H4 (cell line): Measurements from ENCODE around the gene RASL11B. TPM values are rescaled to one million over a fixed set of nuclear protein-coding genes. Genes with fewer than 3 reads are reported as not detected.

ENCODE experiments used
- DNase-seq: peaks from one replicate; pipeline ENCODE4 v3.0.0-alpha.2; 2015; ENCODE audit warnings: low spot score
- total RNA-seq: library from RNA; depleted of rRNA; stranded (reverse); fragments of >200 nt; shearing (Covaris generic); gene quantifications from 2 replicates; pipeline ENCODE4 v1.2.3, GENCODE V29; 2014

The RASL11B gene
- total RNA-seq, 1 experiment from 2014 or later: 0.60 TPM

DNA sequence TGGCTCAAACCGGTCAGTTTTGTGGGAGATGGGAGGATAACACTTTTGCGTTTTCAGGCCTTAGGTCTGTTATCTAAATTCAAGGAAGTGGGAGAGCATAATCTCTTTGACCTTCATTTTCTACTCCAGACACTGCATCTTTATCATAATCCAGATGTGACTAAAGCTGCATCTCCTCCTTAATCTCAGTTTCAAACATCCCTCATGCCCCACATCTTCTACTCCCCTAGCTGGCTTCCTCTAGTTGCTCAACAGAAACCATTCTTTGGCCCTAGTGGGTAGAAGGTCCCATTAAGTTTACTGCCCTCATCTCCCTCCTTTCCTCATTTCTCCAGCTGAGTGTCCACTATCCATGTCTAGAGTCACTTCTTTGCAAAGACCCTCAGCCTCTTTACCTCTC, 18.8 kb upstream of the RASL11B start:
- no peak for DNase-seq

DNA sequence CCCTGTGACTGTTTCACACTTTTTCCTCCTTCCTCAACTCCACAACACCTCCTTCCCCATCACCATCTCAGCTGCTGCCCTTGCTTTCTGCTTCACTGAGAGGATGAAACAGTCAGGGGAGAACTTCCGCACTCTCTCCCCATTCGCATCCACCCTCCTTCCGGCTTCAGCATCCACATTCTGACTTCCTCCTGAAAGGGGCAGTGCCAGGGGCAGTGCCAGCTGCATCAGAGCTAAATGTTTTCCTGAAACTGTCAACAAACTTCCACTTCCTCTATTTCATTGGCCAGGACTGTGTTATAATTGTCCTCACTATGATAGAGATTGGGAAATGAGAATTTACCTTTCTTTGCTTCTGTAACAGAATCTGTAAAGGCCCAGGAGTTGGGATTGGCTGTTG, 18.2 kb upstream of the RASL11B start:
- DNase-seq: no peak

DNA sequence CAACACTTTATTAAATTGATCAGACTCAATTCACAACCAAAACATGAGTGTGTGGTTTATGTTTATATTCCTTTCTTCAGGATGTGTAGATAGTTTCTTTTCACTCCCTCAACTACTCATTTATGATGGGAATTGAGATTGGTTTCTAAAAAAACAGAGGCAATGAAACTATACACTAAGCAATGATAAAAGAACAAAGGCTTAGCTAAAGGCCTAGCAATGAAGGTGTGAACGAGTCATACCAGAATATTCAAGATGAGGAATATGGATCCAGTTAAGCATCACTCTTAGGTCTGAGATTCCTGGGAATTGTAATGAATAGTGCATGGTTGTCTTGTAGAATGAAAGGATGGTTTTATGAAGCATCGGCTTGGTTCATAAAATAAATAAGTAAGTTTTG, 17.5 kb upstream of the RASL11B start:
- DNase-seq: no peak

DNA sequence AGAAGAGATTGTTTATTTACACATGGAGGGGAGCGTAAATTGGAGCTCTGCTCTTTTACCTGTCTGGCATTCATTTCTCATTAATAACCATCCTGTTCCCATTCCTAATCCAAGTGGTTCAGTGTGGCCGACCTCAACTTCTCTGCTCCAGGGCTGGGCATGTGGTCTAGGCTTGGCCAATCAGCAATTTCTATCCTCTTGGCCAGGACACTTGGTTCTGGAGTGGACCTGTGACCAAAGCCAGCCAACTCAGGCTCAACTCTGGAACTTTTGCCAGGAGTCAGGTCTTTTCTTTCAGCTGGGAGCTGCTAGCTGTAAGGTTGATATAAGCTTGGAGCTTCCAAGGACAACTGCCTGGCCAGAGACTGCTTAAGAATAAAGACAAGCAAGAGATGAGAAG, 15.6 kb upstream of the RASL11B start:
- DNase-seq: no peak

DNA sequence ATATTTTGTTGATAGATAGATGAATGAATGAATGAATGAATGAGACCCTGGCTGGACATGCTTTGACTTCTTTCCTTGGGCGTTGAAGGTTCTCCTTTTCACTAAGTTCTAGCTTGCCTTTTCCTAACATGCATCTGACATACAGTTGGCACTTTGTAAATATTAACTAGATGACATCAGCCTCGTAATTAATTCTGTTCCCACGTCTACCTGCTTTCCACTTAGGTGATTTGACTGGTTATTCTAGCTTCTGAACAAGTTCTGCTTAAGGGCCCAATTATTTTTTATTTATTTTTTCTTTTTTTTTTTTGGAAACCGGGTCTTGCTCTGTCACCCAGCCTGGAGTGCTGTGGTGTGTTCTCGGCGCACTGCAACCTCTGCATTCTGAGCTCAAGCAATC, 13.9 kb upstream of the RASL11B start:
- DNase-seq: no peak

DNA sequence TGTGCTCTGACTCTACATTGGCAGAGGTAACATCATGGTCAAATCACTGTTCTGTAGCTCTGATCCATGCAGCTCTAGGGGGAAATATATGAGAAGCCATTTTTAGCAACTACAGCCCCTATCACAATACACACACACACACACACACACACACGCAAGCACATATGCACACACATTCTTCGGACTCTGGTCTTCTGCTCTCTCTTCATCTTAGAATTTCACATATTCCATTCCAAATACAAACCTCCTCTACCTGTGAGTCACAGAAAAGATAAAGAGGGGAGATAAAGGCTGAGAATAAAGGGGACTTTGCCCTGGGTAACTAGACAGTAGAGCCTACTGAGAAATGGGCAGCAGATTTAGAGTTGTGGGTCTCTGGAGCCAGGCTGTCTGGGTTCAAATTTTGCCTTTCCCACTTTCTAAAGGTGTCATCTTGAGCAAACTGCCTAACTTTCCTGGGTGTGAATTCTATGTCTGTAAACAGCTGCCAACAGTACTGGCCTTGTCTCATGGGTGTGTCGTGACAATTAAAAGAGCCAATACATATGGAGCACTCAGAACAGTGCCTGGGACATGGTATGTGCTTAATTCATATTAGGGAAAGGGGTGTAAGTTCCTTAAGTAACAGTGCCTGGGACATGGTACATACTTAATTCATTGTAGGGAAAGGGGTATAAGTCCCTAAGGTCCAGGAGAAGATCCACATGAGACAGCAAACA, 11.6 kb upstream of the RASL11B start:
- no peak for DNase-seq

DNA sequence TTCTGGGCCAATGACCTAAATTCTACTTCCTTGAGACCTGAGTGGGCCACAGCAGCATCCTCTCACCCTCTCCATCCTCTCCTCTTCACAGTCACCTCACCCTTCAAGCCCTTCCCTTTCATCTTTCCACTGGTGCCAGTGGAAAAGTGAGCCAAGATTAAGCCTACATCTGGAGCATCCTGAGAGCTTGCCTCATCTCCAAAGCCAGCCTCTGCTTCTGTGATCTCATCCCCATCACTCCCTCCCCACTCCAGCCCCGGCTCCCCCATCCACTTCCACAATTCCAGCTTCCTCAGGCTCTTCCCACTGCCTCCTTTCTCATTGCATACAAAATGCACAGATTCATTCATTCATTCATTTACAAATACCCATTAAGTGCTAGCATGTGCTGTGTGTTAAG, 10.1 kb upstream of the RASL11B start:
- DNase-seq: no peak

DNA sequence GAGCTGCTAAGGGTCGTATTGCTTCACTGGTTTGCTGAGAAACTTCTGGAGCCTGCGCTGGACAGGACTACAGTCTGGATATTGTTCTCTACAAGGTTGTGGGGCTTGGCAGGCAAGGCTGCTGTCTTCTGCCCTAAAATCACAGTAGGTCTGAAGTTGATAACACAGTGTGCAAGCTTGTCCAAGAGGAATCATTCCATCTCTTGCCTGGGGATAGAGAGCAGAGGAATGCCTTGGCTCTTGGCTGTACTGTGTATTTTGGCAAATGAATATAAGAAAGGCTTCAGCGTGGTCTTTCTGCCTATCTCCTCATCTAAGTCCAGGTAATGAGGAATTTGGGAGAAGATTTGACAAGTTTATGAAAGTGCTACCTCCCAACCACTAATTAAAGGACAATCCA, 9.4 kb upstream of the RASL11B start:
- DNase-seq: no peak

DNA sequence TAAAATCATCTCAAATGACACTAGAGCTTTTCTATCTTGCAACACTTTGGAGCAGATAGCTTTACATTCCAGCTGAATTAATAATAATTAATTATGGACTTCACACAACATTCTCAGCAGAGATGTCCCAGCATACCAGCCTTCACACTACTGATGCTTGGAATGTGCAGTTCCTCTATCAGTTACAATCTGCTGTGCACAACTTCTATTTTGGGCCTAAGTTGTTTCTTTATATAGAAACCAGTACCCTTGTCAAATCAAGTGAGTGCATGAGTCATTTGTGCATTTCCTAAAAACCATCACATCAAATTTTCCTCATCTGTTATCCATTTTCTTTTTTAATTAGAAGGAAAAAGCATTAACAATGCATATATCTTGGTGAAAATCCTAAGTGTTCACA, 8.8 kb upstream of the RASL11B start:
- DNase-seq: no peak

DNA sequence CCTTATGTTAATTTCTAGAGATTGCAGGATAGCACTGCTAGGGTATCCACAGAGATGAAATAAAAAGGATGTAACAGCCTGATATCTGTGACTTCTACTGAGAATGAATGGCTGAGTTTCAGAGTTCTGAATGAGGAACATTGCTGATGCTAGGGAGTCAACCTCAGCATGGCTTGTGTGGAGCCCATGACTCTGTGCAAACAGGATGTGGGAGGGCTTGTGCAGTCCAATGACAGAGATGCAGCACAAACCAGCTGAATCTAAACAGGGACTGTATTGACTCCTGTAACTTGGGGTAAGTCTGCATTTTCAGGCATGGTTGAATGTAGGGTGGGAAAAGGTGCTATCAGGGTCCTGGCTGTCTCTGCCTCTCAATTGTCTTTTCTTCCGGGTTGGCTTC, 5.3 kb upstream of the RASL11B start:
- no peak for DNase-seq

DNA sequence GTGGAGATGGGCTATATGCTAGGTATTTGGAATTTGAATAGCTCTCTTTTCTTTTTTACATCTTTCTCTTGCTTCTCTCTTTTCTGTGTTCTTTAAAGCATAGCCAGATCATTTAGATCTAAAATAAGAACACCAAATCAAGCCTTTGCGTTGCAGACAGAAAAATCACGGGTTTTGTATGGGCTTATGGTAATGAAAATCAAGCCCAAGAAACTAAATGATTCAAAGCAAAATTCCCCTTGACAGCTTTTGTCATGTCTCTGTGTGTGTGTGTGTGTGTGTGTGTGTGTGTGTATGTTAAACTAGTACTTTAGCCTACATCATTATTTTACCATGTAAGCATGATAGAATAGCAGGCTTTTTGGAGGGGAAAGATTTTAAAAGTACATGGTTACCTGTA, 1.8 kb upstream of the RASL11B start:
- DNase-seq: no peak

DNA sequence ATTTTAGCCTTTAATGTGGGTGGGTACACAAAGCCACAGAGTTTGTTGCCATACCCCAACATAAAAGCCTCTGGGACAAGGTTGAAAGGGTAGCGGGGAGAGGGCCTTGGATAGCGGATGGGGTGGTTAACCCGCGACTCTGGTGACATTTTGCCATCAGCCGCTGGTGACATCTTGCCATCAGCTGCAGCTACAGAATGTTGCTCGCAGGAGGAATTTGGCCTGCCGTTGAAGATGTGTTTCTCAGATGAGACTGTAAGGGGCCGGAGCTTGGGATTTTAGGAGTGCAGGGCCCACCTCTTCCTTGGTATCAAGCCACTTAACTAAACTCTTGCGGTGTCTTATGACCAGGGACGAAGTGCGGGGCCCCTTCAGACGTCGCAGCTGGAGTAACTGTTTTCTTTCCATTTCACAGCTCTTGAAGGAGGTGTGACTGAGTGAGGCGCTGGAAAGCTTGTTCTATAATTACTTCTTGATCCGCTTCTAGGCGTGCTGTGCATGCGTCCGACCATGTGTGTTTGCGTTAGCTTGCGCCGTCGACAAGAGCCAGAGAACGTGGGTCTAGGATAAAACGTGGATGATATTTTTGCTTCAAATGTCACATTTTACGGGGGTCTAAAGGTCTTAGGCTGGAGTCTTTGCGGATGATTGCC, 820 bp upstream of the RASL11B start:
- DNase-seq: no peak

DNA sequence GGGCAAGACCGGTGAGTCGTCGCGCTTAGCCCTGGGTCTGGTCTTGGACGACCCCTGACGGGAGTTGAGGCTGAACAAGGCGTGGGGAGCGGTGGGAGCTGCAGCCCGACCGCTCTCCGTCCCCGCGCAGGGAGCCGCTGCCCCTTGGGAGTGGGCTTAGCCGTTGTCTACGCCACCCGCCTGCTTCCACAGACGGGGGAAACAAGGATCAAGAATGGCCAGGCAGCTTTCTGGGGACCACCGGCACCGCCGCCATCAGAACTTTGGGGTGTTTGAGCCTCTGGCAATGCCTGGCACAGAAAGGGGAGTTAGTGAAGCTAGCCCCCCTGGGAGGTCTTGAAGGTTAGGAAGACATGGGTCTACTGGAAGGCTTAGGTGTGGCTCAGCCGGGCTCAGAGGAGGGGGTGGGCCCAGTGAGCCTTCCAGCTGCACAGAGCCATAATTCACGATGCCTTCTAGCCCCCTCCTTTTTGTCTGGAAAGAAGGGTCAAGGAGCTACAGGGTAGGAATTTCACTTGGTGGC, 583 bp downstream of the RASL11B start:
- no peak for DNase-seq

DNA sequence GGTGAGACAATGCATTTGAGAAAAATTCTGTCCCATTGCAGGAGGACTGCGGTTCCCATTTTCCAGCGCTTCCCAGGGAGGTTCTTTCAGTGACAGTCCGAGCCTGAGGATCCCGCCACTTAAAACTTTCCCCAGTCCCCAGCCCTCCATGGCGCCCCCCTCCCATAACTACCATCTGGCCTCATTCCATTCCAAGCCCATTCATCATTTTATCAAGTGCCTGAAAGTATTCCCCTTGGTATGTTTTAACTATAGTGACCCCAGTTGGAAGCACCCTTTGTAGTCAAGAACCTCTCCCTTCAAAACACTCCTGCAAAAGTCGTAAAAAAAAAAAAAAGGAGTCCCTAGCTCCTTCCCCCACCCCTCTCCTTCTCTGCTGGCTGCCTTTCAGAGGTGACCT, 1.2 kb downstream of the RASL11B start:
- DNase-seq: no peak

DNA sequence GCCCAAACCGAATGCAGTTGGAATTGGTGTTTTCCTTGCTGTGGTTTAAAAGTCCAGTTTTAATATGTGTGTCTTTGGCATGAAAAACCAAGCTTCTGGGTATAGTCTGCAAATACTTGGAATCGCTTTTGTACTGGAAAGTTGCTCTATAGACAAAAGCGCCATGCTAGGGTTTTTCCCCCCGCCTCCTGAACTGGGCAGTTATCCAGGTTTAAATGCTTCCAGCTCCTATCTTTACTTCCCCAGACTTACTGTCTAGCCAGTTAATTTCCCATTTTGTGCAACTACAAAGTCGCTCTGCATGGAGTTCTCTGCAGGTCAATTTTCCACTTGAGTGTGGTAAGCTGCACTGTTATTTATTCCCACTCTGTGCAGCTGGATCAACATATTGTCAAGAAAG, 2.7 kb downstream of the RASL11B start:
- DNase-seq: no peak

DNA sequence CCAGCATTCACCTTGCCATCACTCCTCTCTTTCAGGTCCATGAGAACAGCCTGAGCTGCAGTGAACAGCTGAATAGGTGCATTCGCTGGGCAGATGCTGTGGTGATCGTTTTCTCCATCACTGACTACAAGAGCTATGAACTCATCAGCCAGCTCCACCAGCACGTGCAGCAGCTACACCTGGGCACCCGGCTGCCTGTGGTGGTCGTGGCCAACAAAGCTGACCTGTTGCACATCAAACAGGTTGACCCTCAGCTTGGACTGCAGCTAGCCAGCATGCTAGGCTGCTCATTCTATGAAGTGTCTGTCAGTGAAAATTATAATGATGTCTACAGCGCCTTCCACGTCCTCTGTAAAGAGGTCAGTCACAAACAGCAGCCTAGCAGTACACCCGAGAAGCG, 3.2 kb downstream of the RASL11B start:
- DNase-seq: no peak

DNA sequence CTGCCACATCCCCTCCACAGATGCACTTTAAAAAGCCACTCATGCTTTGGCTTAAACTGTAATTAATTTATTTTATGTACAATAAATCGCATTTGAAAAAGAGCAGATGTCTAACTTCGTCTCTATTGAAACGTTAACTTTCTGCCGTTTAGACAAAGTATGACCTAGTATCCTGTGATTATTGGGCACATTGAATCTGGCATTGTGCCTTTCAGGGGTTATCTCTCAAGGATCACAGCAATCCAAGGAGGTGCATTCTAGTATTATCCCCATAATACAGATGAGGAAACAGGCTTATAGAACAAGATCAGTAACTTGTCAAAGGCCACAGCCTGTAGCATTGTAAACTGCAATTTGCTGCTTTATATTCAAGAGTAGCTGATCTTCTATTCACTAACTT, 4.6 kb downstream of the RASL11B start:
- no peak for DNase-seq

DNA sequence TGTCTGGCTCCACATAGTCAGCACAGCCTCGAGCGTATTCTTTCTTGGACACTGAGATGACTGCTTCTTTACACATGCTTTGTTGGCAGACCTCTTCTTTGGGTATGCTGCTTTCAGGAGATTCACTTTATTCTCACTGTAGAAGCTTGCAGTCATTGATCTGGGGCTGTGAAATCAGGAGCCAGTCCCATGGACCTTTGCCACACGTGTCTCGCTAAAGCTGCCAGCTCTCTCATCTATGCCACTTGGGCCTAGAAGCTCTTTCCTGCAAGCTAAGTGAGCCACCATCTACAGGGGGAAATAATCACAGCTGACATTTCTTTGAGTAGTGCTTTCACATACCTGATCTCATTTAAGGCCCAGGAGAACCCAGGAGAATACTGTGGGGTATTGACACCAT, 5.0 kb downstream of the RASL11B start:
- DNase-seq: no peak

DNA sequence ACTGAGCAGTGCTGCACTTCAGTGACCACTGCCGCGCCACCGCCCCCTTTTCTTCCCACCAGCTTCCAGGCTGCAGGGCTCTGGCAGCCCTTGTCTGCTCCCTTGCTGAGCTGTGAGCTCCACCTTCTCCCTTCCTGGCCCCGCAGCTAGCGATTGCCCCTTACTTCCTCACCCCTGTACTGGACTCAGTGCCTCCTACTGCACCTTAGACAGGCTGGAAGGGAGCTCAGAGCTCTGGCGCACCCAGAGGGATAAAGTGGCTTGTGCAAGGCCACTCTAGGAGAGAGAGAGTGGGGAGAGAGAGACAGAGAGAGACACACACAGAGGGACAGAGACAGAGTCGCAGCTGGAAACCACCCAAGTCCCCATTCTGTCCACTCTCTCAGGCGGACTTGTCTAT, 6.0 kb downstream of the RASL11B start:
- no peak for DNase-seq

DNA sequence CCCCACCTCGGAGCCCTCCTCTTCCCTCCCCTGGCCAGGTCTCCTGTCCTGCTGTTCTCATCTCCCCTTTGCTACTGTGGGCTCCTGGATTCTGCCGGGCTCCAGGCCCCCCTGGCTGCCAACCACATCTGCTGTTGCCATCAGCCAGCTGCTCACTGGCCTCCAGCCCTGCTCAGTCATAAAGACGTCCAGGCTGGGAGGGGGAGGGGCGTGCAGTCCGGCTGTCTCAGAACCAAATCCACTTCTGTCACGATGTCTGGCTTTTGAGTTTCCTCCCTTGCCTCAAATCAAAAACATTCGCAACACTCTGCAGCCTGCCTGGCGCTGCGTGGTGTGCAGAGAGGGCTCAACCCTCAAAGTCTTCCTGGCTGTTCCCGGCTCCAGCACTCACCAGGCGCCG, 7.1 kb downstream of the RASL11B start:
- DNase-seq: peak; percentile 27

DNA sequence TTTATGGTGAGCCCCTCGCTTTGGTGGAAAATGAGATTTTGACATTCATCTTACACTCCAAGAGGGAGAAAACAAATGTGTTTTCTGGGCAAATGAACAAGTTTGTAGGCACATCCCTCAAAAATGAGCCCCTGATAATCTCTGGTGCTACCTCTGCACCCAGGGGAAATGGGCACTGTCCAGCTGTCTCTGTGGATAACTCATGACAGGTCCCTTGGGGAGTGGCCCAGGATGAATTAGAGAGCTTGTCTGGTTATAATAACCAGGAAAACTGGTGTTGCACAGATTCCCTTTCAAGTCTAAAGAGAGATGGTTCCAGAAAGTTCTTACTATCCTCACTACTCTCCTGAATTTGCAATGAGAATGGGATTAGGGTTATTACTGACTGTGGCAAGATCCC, 7.5 kb downstream of the RASL11B start:
- no peak for DNase-seq

DNA sequence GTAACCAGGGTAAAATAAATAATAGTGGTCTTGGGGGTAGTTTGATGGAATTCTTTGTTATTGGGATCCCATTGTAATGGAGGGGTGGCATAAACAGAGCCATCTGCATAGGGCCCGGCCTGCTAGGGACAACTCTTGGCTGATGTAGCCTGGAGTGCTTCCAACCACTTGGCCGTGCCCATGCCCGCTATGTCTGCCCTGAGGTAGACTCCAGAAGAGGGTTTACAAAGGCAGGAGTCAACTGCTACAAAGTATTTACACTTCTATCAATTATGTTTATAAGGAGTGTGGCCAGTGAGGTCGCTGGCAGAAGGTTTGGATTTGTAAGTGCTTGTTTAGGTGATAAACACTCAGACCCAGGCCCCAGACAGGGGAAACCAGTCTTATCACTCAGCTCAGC, 8.1 kb downstream of the RASL11B start:
- DNase-seq: peak; percentile 50

DNA sequence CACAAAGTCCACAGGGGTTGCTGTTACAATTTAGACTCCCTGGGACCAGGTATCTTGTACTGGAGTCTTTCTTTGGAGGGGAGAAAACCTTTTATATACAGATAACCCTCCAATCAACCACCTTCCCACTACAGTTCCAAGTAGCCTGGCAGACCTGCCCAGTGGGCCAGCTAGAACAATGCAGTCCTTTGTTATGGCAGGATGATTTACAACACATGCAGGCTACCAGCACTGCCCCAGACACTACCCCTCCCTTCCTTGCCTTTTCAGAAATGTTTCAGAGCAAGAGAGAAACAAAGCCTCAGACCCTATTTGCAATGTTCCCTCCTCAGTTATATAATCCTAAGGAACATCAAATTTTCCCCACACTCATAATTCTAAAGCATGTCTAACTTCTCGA, 11.1 kb downstream of the RASL11B start:
- no peak for DNase-seq

DNA sequence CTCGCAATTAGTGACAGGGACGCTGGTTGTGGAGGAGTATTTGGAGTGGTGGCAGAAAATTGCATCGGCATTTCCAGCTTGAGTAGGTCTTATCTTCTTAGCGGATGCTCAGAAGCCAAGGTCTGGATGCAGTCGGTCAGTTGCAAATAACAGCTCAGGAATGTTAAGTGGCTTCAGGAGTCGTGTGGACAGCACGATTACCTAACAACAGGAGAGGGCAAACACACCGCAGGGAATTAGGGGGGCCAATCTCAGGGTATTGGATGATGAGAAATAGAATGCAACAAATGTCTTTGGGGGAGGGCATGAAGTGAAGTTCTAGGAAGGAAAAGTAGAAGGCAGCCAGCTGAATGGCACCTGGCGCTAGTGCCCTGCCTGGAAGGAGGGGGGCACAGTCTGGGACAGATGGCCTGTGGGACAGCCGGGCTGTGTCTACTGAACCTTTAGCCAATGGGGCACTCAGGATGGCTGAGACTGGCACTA, 11.8 kb downstream of the RASL11B start:
- DNase-seq: no peak
